ENCODE data around the gene RAD18.

Gene RAD18

GRCh38 chr3:8985411-8985831 is 22.1 kb upstream of the RAD18 start:
- no peak for DNase-seq

- DNase-seq, result no peak
These were observed 21.3 kb upstream of the RAD18 start for GRCh38 chr3:8984526-8984925.

GRCh38 chr3:8984081-8984480 is 20.8 kb upstream of the RAD18 start:
- no peak for DNase-seq

- no peak for DNase-seq
These were observed 20.3 kb upstream of the RAD18 start for GRCh38 chr3:8983591-8983990.

GRCh38 chr3:8983026-8983425 is 19.8 kb upstream of the RAD18 start:
- no peak for DNase-seq

GRCh38 chr3:8982509-8982908 is 19.2 kb upstream of the RAD18 start:
- DNase-seq, result no peak

- DNase-seq, result no peak
These were observed 18.4 kb upstream of the RAD18 start for GRCh38 chr3:8981700-8982099.

GRCh38 chr3:8981296-8981695 is 18.0 kb upstream of the RAD18 start:
- no peak for DNase-seq

- DNase-seq, result no peak
These were observed 17.5 kb upstream of the RAD18 start for GRCh38 chr3:8980756-8981257.

- no peak for DNase-seq
These were observed 16.0 kb upstream of the RAD18 start for GRCh38 chr3:8979262-8979661.

GRCh38 chr3:8978551-8978950 is 15.3 kb upstream of the RAD18 start:
- DNase-seq, result no peak

GRCh38 chr3:8976540-8977182 is 13.4 kb upstream of the RAD18 start:
- no peak for DNase-seq

- DNase-seq, result no peak
These were observed 12.1 kb upstream of the RAD18 start for GRCh38 chr3:8975081-8976020.

- no peak for DNase-seq
These were observed 11.2 kb upstream of the RAD18 start for GRCh38 chr3:8974458-8974857.

GRCh38 chr3:8972639-8973038 is 9.4 kb upstream of the RAD18 start:
- no peak for DNase-seq

GRCh38 chr3:8970971-8971589 is 7.8 kb upstream of the RAD18 start:
- DNase-seq, result peak; percentile 81

- no peak for DNase-seq
These were observed 6.0 kb upstream of the RAD18 start for GRCh38 chr3:8969241-8969640.

GRCh38 chr3:8968375-8968882 is 5.2 kb upstream of the RAD18 start:
- DNase-seq, result no peak

GRCh38 chr3:8967553-8967952 is 4.3 kb upstream of the RAD18 start:
- no peak for DNase-seq

GRCh38 chr3:8966820-8967348 is 3.6 kb upstream of the RAD18 start:
- no peak for DNase-seq

- no peak for DNase-seq
These were observed 3.0 kb upstream of the RAD18 start for GRCh38 chr3:8966150-8966819.

Measured in CD4-positive, alpha-beta T cell treated with Interleukin-17A for 1 hour (primary cell).